Measurements from ENCODE around the gene ACTR1A.

The ACTR1A gene

DNA sequence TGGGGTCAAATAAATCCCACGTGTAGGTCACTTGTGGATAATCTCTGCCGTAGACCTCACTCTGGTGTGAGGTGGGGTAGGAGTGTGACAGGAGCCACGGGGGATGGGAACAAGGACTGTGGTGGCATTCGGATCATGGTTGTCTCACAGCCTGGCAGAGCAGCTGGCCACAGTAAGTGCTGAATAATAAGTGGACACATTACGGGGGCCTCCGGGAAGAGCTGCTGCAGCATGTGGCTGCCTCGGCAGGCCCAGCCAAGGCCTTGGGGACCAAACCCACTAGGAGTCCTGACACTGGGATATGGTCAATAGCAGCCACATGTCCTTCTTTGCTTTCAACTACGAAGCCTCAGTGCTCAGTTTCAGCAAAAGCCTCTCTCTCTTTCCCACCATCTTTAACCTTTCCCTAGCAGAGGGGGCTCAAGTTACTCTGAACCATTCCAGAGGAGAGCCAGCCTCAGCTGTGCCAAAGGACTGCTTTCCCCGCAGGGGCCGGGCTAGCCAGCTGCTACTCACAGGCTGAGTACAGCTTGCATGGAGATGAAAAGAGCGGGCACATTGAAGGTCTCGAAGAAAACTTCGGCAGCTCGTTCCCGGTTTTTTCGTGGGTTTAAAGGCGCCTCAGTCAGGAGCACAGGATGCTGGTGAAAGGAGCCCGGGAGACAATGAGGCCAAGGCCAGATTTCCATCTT lies 17.3 kb downstream of the ACTR1A start:
- no peak for DNase-seq (ENCODE audit: low read depth)

DNA sequence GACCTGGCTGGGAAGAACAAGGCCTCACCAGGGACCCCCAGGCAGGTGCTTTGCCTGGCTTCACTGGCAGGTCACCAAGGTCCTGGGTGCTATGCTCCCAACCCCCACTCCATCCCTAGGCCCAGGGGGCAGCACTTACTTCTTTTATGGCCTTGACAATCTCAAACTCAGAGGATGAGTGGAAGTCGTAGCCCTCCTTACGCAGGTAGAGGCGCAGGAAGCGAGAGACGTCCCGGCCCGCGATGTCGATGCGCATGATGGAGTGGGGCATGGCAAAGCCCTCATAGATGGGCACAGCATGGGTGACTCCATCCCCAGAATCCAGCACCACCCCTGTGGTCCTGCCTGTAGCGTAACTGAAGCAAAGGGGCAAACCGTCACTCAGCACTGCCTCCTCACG lies 18.5 kb downstream of the ACTR1A start:
- DNase-seq (ENCODE audit: low read depth) = no peak

DNA sequence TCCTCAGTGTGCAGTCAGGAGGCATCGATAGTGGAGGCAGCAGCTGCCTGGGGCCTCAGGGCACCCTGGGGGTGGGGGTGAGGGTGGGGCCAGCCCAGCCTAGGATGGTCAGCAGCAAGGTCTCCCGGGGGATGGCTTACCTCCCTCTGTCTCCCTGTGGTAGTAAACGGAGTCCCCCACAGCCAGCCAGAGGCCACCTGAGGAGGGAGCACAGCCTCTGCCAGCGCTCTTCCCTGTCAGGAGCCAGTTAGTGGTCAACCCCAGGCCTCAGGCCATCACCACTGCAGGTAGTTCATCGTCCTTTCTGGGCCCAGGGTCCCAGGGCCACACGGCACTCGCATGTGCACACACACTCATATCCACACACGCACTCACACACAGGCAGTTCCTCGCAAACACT lies 22.1 kb downstream of the ACTR1A start:
- no peak for DNase-seq (ENCODE audit: low read depth)

DNA sequence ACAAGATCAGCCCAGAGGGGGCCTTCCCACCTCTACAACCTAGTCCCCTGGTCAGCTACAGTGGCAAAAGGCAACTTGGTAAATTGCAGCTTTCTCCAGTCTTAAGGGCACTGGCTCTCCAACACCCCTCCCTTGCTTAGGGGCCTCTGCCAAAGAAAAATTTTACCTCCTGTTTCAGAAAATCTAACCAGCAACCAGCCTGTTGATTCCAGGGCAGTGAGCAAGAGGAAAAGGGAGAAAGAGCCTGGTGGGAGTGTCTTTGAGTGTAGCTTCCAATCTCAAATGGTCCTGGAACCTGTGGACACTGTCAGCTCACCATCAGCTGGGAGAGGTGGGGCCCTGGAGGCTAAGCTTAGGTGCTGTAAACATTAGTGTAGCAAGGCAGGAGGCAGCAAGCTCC lies 22.9 kb downstream of the ACTR1A start:
- no peak for DNase-seq (ENCODE audit: low read depth)

DNA sequence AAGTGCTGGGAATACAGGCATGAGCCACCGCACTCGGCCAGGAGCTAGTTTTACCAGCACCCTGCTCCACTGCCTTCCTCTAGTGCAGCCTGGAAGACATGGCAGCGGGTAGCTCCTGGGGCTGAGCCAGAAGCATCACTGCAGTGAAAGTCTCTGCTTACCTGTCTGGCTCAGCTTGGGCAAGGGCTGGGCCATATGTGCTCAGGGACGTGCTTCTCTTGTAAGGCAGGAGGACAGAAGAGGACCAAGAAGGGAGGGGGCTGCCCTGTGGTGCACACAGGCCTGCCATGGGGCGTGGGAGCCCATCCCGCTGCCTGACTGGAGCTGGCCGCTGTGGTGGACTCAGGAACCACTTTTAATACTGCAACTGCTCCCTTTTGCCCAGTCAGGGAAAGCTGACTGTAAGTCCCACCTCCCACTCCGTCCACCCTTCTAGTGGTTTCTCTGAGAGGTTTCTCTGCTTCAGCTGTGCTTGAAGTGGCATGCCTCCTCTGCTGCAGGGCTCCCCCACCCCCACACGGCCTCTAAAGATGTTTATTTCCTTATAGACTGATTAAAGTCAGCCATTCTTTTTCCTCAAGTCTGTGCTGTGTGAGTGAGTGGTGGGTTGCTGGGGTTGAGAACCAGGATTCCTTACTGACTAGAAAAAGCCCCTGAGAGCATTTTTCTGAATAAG lies 25.9 kb downstream of the ACTR1A start:
- DNase-seq (ENCODE audit: low read depth) = no peak

DNA sequence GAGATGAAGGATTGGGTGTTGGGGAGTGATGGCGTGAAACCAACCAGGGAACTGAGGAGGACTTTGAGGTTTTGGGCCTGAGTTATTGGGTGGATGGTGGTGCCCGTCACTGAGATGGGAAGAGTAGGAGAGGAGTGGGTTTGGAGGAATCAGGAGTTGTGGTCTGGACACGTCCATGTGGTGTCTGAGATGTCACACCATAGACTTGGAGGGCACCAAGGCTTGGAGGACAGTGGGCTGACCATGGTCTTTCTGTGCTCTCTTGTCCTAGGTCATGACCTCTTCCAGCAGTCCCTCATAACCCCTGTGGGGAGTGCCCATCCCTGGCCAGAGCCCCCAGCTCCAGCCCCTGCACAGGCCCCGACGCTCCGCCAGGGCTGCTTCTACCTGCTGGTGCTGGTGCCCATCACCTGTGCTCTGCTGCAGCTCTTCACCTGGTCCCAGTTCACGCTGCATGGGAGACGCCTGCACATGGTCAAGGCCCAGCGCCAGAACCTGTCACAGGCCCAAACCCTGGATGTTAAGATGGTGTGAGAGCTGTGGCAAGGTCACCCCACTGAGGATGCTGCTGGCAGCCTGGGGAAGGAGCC lies 27.0 kb downstream of the ACTR1A start:
- no peak for DNase-seq (ENCODE audit: low read depth)

DNA sequence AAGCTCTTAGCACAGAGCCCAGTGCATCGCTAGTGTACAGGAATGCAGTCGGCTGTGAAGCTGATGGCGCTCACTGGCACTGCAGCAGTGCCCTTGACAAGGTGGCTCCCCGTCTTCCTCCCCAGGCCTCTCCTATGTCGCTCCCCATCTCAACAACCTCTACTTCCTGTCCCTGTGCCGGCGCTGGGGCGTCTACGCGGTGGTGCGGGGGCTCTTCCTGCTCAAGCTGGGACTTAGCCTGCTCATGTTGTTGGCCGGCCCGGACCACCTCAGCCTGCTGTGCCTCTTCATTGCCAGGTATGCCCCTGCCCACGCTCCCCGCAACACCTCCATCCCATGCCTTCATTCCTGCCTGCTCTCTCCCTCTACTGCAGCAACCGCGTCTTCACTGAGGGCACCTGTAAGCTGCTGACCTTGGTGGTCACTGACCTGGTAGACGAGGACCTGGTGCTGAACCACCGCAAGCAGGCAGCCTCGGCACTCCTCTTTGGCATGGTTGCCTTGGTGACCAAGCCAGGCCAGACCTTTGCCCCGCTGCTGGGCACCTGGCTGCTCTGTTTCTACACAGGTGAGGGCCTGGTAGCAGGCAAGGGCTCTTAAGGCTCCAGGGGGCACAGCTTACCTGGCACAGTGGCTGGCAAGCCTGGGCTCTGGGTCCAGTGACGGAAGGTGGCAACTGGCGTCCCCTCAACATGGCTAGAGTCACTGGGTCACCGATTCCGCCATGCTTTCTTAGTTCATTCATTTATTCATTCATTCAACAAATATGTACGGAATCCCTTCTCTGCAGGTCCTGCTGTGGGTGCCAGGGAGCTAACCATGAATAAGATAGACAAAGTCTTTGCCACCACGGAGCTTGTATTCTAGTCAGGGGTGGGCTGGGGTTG lies 28.8 kb downstream of the ACTR1A start:
- DNase-seq (ENCODE audit: low read depth) = no peak

DNA sequence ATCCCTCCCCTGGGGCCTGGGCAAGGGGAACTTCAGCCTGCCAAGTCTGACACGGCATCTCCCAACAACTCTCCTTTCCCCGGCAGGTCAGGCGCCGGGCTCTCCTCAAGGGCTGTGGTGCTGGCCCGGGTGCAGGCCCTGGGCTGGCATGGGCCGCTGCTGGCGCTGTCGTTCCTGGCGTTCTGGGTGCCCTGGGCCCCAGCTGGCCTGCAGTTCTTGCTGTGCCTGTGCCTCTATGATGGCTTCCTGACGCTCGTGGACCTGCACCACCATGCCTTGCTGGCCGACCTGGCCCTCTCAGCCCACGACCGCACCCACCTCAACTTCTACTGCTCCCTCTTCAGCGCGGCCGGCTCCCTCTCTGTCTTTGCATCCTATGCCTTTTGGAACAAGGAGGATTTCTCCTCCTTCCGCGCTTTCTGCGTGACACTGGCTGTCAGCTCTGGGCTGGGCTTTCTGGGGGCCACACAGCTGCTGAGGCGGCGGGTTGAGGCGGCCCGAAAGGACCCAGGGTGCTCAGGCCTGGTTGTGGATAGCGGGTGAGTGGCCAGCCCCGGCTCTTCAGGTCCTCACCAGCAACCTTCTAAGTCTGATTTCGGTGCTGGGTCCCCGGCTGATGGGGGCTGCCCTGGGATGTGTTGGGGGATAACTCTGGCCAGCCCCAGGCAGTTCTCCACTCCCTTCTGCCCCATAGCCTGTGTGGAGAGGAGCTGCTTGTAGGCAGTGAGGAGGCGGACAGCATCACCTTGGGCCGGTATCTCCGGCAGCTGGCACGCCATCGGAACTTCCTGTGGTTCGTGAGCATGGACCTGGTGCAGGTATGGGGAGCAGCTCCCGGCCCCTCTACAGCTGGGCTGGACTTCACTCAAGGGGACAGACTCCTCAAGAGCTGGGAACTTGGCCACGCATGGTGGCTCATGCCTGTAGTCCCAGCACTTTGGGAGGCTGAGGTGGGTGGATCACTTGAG lies 31.6 kb downstream of the ACTR1A start:
- DNase-seq (ENCODE audit: low read depth) = no peak

DNA sequence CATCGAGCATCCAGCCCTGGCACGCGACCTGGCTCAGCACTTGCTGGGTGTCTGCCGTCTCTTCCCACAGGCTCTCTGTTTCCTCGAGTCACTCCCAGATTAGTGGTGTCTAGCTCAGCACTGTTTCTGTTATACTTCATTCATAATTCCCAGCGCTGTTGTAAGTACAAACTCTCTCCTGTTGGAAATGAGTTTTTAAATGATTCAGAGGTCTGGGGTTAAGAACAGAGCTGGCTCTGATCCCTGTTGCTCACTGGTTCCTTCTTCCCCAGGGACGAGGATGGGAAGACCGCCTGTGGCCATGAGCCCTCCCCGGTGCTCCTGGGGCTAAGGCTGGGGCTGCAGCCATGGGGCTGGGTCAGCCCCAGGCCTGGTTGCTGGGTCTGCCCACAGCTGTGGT lies 33.8 kb downstream of the ACTR1A start:
- no peak for DNase-seq (ENCODE audit: low read depth)

DNA sequence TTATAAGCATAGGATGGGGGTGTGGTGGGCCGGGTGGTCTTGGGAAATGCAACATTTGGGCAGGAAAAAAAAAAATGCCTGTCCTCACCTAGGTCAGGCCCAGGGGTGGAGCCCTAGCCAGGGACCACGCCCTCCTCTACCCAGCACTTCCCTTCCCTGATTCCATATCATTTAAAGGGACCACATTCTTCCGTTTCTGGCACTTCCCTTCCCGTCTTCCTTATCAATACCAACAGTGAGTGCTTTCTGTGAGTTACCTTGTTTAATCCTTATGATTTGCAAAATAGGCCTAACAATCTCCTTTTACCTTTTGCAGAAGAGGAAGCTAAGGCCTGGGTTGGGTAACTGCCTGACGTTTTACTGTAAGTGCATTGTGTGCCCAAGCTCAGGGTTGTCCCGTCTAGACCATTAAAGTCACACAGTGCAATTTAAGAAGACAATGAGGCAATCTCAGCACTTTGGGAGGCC lies 34.5 kb downstream of the ACTR1A start:
- no peak for DNase-seq (ENCODE audit: low read depth)

DNA sequence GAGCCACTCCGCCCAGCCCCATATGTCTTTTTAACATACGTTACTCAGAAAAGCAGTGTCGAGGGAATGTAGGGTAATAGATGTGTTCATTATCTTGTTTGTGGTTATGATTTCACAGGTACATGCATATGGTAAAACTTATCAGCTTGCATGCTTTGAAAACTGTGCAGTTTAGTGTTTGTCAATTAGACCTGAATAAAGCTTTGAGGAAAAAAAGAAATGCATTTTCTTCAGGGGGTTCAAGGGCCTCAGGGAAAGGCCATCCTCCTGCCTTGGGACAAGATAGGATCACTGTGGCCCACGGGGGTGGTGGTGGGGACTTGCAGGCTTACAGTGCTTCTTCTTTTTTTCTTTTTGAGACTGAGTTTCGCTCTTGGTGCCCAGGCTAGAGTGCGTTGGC lies 35.2 kb downstream of the ACTR1A start:
- no peak for DNase-seq (ENCODE audit: low read depth)

DNA sequence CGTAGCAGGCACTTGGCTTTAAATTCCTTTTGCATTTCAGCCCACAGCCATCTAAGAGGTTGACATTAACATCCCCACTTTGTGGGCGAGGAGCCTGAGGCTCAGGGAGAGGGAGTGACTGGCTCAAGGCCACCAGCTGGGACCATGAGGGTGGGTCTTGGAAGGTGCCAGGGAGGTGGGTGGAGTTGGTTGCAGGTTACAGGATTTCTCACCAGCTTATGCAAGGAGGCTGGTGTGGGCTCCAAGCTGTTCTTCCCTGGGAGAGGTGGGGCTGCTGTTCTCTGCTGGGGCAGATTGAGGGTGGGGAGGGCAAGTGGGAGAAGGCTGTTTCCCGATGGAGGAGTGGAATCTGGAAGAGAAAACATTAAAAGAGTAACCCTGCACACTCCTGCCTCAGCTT lies 37.0 kb downstream of the ACTR1A start:
- no peak for DNase-seq (ENCODE audit: low read depth)

DNA sequence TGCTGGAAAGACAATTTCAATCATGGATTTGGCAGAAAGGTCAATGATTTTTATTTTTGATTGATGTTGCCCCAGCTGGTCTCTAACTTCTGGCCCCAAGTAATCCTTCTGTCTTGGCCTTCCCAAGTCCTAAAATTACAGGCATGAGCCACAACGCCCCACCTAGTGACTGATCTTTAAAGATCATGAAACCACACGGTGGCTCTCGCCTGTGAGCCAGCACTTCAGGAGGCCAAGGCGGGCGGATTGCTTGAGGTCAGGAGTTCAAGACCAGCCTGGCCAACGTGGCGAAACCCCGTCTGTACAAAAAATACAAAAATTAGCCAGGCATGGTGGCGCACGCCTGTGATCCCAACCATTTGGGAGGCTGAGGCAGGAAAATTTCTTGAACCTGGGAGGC lies 38.5 kb downstream of the ACTR1A start:
- no peak for DNase-seq (ENCODE audit: low read depth)

DNA sequence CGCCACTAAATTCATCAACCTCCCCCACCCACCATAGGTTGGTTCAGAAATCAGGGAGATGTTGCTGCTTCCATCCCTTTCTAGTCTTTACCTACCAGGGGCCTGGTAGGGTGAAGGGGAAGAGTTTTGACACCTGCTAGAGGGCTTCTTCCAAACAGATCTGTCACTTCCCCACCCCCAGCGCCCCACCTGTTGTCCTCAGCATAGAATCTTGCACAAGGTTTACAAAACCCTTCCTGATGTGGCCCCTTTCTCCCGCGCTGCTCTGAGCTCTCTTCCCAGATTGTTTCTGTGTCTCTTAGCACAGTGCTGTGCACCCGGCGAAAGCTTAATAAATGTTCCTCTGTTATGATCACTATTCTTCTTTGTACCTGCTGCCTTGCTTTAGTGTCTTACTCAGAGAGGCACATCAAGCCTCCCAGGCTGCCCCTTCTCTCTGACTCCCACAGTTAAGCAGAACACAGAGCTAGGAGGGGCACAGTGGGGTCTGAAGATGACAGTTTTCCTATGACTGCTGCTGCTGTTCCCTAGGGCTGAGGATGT lies 39.9 kb downstream of the ACTR1A start:
- DNase-seq (ENCODE audit: low read depth) = no peak

DNA sequence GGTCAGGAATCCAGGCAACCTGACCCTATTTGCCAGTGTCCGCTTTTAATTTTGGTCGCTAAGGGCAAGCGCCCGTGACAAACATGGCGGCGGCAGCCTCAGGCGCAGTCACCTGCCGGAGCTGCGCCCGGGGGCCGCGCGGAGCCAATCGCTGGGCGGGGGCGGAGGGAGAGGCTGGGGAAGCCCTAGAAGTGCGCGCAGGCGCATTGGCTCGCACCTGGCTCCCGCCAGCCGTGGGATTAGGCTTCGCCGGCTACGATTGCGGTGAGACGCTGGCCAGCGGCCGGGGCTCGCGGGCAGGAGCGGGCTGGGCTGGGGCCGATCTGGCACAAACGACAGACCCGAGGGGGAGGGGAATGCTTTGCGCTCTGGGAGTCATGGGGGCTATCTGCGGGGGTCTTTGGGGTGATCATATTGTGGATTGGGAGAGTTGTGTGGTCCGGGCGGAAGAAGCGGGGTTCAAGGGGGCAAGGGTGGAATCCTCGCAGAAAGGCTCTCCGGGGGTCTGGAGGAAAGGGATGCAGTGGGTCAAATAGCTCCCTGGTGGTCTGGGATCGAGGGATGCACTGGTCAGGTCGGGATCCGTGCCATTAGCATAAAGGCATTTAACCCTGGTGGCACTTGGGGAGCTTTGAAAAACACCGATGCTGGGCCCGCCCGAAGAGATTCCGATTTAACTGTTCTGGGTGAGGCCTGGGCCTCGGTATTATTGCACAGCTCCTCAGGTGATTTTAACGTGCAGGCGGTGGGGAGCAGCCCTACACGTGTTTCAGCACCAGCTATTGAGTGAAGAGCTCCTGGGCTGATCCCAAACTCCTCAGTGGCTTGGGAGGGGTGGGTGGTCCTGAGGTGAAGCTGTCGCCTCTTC lies 41.1 kb downstream of the ACTR1A start:
- no peak for DNase-seq (ENCODE audit: low read depth)

DNA sequence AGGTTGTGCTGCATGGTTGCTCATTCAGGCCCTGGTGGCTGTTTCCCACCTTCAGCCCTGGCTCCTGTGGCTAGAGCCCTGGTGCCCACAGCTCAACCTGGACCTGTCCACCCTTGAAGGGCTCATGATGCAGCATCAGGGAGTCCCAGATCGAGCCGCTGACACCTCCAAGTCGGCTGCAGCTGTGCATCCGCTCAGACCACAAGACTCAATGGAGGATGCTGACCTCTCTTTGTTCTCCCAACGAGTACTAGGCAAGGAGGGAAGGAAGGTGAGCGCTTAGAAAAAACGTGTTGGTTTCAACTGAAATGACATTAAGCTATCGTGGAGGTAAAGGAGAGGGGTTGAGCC lies 41.7 kb downstream of the ACTR1A start:
- no peak for DNase-seq (ENCODE audit: low read depth)

DNA sequence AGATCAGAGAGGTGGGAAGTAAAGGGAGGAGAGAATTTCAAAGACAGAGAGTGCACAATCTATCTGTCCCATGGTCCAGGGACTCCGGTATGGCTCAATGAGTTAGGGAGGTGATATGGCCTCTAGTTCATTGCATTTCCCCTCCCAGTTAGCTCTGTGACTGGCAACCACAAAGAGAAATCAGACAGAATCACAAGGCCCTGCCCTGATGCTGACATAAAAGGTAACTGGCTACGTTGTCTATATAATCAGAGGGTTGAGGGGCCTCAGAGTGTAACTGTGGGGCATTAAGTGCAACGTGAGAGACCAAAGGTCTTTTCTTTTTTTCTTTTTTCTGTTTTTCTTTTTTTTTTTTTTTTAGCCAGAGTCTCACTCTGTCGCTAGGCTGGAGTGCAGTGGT lies 43.9 kb downstream of the ACTR1A start:
- no peak for DNase-seq (ENCODE audit: low read depth)

DNA sequence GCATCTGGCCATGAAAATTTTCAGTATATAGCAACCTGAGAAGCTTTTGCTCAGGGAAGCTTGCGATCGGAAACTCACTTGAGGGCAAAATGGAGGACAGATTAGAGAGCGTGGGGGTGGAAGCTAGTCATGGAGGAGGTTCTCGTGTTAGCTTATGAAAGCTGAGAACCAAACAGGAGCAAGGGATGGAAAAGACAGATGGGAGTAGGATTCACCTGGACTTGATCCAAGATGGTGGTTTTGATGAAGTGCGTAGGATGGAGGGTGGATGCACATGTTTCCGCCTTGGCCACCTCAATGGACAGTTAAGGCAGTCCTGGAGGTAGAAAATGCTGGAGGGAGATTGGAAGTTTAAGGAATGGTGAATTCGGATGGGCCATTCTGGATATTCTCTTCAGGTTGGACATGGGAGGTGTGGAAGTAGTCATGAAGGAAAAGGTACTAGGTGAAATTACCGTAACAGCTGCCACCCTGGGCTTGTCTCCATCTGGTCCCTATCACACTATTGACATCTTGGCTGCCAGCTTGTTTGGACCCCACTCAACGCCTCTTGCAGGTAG lies 44.8 kb downstream of the ACTR1A start:
- no peak for DNase-seq (ENCODE audit: low read depth)

DNA sequence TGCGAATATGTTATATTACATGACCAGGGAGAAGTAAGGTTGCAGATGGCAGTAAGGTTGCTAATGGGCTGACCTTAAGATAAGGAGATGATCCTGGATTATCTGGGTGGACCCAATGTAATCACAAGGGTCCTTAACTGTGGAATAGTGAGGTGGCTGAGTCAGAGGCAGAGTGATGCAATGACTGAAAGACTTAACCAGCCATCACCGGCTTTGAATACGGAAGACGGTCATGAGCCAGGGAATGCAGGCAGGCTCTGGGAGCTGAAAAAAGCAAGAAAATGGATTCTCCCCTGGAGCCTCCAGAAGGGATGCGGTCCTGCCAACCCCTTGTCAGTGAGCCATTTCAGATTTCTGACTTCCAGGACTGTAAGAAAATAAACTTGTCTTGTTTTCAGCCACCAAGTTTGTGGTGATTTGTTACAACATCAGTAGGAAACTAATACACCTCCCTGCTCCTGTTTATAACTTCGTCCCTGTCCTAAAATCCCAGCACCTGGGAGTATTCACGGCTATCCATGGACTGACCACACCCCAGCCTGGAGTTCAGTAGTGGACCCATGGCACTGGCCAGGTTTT lies 46.5 kb downstream of the ACTR1A start:
- DNase-seq (ENCODE audit: low read depth) = no peak

Data from HS-27A (cell line).